ENCODE measurements around the gene FGF1.
"Not testable (repeated sequence)": the region's sequence is repeated elsewhere in the genome, so short reads cannot be mapped to it uniquely, and the experiment has no call there.

FGF1 gene

DNA sequence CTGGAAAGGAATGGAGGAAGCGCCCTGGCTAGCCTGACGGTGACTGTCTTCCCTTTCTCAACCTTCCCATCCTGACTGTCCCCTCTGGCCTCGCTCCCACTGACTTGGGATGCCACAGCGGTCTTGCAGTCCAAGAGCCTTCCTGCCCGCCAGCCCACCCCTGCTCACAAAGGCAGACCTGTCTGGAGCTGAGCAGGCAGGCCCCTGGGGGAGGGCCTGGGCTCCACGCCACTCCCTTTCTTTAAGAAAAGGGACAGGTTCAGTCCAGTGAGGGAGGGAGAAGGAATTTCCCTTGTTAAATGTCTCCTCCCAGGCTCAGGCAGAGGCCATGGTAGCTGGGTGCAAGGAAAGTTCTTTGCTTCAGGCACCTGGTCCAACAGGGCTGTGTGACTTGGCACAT lies 18.1 kb downstream of the FGF1 start:
- DNase-seq = no peak

DNA sequence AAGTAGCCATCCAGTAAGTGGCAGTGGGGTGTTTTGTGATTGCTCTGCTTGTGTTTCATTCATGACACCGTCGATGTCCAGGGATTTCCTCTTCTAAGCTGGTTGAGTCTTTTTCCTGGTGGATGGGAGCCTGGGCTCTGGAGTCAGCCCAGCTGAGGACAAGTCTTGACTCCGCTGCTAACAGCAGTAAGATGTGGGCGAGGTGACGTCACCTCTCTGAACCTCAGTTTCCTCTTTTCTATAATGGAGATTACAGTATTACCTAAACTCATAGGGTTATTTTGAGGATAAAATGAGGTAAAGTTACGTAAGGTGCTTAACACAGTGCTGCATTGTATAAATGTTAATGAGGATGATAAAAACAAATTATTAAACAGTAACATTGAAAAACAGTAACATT lies 21.3 kb downstream of the FGF1 start:
- no peak for DNase-seq

DNA sequence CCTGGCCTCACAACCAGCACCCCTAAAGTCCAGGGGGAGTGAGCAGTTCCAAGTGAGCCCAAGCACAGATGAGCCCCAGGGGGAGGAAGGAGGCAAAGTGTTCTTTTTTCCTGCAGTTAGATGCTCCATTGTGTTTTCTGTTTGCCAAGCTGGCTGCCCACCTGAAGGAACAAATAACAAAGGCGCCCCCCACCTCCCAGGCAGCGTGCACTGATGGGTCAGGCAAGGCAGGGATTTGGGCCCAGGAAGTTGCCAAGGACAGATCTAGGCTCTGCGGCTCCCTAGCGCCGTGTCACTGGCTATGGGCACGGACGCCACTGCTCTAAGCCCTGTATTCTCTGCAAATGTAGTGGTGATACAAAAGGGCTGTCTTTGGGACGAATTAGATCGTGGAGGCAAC lies 21.8 kb downstream of the FGF1 start:
- no peak for DNase-seq

DNA sequence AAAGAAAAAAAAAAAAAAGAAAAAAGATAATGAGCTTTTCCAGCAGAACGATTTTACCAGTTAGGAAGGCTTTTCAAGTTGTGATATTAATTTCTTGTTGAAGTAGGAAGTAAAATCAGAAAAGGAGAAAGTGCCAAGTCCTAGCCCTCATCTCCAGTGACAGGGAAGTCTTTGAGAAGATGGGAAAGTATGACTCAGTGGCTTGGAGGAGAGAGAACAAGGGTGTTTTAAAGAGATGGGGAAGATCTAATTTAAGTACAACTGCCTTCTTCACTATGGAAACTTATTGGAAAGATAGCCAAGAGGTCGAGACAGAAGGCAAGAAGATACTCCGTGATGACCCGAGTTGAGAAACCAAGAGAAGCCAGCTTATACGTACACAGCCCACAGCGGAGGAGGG lies 22.6 kb downstream of the FGF1 start:
- no peak for DNase-seq

DNA sequence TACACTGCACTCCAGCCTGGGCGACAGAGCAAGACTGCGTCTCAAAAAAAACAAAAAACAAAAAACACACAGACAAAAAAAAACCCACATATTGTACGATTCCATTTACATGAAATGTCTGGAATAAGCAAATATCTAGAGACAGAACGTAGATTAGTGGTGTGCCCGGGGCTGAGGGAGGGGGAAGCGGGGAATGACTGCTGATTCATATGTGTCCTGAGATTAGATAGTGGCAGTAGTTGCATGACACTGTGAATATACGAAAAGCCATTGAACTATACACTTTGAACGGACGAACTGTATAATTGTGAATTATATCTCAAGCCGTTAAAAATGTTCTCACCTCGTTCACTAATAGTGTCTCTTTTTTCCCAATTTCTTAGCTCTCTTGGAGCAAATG lies 23.9 kb downstream of the FGF1 start:
- no peak for DNase-seq

DNA sequence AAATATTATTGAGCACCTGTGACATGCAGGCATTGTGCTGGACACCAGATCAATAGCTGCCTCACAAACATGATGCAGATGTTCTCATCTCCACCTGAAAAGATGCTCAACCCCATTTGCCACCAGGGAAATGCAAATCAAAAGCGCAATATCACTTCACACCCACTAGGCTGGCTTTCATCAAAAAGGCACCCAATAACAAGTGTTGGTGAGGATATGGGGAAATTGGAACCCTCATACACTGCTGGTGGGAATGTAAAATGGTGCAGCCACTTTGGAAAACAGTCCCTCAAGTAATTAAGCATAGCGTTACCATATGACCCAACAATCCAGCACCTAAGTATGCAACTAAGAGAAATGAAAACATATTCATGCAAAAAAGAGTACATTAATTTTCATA lies 24.7 kb downstream of the FGF1 start:
- no peak for DNase-seq

DNA sequence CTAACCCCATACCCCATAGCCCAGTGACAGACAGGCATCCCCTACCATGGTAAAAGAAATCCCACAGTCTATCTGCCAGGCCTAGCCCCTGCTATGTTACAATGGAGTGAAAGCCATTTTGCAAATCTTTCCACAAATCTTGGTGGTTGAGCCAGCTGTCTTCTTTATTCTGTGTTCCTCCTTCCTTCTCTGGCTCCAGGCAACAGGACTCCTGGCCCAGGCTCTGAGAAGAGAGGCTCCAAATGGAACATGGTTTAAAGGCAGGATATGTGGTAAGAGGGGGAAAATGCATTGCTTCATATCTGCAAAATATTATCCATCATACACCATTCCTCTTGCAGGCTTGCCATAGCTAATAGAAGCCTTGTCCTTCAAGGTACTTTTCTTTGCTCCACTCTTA lies 25.2 kb downstream of the FGF1 start:
- DNase-seq = no peak

DNA sequence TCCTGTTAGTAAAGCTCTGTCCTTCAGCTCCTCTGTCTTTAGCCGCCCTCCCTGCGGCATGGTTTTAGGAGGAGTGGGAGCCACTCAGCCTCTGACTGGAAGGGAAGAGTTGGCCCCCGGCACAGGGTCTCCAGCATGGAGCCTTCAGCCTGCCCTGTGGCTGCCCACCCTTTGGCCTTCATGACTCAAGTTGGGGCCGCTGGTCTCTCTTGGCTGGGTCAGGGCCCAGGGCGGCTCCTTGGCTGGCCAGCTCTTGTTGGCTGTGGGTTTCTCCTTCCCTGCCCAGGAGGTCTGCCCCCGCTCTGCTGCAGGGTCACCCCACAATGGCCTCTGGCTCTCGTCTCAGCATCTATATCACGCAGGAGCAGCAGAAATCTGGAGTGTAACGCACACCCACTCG lies 25.7 kb downstream of the FGF1 start:
- no peak for DNase-seq

DNA sequence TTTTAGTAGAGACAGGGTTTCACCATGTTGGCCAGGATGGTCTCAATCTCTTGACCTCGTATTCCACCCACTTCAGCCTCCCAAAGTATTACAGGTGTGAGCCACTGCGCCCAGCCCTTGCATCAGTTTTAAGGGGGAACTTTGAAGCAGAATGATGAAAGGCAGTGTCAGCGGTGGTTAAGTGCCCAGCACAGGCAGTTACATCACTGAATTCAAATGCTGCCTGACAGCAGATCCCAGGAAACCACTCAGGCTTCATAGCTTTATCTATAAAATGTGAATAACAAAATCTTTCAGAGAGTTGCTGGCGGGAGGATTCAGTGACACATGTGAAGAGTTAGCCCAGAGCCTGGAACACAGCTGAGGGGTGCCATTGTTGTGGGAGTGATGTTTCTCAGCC lies 26.5 kb downstream of the FGF1 start:
- DNase-seq = no peak

DNA sequence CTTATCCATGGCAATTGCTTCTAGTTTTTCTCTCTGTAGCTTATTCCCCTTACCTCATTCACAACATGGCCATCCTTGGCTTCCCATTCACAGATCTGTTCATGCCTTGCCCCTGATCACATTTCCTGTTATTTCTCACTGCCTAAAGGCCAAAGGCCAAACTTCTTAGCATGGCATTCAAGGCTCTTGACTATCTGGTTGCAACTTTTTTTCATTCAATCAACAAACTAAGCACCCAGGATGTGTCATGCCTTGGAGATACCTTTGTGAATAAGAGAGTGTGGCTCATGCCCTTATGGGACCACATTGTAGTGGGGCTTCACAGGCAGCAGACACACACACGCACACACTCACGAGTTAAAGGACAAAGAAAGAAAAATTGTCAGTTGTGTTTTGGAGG lies 27.6 kb downstream of the FGF1 start:
- no peak for DNase-seq

DNA sequence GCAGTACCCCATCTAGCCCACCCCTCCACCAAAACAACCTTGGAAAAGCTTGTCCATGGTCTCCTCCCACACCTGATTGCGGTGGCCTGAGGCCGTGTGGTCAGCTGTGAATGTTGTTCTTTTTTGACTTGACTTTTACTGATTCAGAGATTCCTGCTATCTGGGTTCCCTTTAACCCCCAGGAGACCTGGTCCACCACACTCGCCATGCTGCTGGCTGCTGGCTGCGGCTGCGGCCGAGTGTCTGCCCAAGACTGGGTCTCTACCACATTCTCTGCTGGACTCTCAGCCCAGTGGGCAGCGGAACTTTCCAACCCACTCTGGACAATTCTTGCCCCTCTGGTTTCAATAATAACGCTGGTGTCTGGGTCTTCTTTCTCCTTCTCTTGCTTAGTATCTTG lies 28.4 kb downstream of the FGF1 start:
- DNase-seq = no peak

DNA sequence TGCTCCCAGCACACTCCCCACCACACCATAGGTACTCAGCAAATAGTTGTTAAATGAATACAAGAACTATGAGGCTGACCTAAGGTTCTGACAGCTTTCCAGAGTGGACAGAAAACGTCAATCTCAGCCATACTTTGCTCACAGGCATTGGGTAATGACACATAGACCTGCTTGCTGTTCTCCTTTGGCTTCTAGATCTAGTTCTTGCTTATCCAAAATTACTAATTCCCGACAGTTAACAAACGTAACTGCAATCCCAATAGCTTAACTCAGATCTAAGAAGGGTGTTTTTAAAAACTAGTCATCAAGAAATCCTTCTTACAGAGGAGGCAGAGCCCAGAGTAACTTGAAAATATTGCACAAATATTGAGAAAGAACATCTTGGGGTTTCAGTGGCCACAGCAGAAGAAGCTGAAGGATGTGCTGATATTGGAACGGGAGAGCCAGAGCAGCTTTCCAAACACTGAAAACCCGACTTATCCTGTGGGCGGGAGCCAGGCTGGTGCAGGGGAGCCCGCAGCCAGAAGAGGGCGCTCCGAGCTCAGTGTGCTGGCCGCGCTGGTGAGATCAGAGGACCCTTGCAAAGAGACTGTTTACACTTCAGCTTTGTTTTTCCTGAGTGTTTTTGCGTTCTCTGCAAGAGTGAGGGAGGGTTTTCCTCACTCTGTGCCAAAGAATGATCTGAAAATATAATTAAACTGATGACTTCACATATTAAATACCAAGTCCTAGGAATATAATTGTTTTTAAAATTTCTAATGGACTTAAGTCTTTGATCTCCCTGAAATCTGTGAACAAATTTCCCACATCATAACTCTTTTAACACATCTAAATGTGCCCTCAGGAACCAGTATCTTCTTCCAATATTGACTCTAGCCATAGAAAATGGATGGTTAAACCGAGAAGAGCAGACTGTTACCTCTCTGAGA lies 30.3 kb downstream of the FGF1 start:
- peak; percentile 45 for DNase-seq

DNA sequence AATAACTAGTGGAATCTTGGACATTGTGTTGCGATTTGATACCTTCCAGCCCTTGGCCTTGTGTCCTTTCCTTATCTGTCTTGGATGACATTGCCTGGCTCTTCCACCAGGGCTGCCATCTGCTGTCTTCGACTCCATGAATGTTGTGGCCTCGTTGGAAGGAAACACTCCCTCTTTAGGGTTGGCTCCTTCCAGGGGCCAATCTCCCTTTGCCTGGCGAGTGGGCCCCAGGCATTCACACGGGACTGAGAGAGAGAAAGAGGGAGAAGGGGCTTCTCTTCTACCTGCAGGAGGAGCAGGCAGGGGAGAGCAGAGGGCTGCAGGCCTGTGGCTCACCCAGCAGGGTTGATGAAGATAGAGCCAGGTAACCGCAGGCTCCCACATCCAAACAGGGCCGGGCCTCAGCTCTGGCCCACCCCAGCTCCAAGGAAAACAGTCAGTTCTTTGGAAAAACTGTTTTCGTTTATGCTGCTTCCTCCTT lies 31.3 kb downstream of the FGF1 start:
- no peak for DNase-seq

DNA sequence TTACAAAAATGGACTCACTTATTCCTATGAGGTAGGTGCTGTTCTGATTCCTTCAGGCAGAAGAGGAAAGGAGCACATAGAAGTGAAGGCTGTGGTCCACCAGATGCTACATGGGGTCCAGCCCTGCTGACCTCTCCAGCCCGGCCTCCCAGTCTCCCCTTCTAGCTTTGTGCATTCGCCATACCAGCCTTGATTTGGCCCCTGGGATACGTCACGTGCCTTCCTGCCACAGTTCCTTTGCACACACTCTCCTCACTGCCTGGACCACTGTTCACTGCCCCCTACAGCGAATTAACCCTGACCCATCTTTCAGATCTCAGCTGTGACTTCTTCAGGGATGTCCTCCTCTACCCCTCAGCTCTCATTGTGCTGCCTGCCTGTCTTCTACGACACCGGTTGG lies 32.6 kb downstream of the FGF1 start:
- DNase-seq = no peak

DNA sequence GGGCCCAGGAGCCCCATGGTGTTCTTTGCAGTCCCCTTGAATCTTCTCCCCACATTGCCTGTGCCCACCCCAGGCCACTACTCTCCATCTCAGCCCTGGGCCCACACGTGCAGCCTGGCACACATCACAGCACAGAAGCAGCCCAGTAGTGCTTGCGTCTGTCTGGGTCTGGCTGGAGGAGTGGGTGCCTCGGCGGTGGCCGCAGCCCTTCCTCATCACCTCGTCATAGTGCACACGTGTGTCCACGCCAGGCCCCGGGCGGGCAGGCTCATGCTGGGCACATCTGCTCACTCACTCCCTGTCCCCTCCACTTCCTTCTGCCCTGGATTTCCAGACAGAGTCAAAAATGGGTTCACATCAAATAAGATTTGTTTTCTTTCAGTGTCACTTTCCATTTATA lies 33.3 kb downstream of the FGF1 start:
- no peak for DNase-seq

DNA sequence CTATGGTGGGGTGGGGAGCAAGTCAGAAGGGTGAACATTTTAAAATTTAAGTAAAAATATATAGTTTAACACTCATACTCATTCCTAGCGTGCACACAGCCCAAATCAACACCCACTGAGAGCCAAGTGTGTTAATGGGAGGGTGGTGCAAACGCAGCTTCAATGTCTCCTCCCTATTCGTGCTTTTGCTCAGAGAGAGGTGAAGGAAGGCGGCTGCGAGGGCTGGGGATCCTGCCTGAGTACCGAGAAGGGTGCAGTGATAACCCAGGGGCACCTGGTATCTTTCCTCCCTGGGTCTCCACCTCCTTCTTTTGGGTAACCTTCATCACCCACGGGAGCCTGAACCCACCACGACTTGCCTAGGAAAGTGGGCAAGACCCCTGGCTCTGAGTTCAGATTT lies 35.0 kb downstream of the FGF1 start:
- no peak for DNase-seq

DNA sequence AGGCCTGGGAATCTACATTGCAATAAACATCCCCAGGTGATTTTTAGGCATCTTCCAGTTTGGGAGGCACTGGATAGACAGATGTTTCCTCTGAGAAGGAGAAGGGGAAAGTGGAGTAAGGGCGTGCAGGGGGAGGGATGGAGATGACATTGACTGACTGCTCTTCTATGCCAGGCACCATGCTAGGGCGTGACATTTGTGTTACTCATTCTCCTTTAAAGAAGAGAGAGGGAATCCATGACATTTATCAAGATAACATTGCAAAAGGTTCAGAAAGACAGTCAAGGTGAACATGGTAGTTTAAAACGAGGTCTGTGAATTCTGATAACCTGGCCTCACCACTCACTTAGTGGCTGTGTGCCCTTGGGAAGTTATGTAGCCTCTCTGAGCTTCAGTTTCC lies 35.8 kb downstream of the FGF1 start:
- DNase-seq = no peak

DNA sequence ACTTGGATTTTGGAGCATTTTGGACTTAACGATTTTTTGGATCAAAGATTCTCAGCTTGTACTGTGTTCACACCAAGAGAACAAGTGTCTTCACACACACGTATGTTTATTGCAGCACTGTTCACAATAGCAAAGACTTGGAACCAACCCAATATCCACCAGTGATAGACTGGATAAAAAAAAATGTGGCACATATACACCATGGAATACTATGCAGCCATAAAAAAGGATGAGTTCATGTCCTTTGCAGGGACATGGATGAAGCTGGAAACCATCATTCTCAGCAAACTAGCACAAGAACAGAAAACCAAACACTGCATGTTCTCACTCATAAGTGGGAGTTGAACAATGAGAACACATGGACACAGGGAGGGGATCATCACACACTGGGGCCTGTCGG lies 37.8 kb downstream of the FGF1 start:
- not testable (repeated sequence) for DNase-seq

DNA sequence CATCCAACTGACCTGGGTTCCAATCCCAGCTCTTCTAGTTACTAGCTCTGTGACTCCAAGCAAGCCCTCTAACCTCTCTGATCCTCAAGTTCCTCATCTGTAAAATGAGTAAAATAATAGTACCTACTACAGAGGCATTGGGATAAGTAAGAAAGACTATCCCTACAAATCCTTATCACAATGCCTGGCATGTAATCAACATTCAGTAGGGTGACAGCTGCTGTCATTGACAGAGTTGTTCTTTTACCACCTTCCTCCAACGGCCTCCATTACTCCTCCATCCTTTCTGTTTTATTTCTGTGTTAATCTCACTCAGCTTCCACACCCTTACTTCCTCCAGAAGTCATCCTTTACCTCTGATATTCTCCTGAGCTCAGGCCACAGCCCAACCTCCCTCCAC lies 40.4 kb downstream of the FGF1 start:
- DNase-seq = no peak

DNA sequence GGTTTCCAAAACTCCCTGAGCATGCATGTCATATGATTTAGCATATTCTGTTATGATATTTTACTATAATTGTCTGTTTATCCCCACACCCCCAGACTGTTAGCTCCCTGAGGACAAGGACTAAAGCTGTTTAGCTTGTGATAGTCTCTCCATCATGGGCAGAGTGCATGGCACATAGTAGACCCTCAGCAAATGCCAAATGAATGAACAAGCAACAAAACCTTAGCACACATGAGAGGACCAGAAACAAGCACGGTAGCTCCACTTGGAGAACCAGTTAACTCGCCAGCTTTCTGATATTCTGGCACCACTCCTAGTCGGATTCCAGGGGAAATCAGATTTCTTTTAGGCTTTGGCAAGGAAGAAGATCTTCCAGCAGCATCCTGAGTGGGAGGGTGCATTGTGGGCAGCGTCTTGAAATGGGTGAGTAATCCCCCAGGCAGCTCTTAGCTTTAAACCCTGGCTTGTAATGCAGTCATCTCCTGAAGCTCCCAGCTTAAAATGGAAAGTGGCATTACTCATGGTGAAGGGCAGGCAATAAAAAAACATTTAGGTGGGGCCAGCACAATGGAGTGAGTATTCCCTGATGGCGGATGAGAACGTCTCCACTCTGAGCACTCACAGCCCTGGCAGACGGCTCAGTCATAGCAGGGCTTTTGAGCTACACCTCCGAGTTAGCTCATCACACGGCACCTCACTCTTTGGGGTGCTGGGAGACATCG lies 41.1 kb downstream of the FGF1 start:
- no peak for DNase-seq

DNA sequence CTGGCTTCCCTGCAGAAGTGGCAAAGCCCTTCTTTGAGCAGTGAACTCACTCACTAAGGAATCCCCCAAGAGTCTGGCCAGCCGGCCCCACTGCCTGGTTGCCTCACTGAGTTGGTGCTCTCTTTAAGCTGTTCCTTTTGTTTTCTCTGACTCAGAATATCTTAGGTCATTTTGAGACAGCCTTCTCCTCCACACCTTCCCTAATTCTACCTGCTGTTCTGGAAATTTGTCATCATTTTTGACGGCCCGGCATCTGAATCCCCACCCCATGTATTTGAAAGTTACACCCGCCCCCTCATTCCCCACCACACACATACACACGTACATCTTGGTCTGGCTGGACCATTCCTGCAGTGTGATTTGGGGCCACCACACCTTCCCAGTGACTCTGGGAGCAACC lies 41.8 kb downstream of the FGF1 start:
- no peak for DNase-seq

DNA sequence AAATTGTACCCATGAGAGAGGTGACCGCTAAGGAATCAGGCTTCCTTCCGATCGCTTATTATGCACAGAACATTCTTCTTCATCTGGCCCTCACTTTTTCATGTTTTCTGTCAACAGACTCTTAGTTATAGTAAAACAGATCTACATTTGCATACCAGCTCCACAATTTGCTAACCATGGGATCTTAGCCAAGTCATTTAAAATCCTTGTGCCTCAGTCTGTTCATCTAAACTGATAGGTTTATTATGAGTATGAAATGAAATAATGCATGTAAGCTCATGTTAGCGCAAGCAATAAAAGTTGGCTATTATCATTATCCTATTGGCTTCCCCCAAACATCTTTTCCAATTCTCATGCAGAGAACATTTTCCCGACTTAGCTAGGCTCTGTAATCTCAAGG lies 42.3 kb downstream of the FGF1 start:
- DNase-seq = no peak

DNA sequence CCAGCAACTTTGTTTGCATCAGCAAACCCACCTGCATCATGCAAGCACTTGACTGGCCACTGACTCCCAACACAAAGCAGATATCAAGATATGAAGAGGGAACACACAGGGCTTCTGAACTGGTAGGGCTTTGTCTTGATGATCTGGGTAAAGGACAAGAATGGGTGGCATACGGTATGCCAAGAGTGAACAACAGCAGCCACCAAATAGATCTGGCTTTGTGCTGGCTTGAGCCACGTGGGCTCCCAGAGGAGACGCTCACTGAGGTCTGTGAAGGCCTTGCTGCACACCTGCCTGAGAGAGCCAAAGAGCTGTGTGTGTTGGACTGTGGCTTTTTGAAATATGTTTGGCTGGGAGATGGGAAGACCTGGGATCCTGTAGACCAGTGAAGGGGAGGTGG lies 43.5 kb downstream of the FGF1 start:
- DNase-seq = no peak

DNA sequence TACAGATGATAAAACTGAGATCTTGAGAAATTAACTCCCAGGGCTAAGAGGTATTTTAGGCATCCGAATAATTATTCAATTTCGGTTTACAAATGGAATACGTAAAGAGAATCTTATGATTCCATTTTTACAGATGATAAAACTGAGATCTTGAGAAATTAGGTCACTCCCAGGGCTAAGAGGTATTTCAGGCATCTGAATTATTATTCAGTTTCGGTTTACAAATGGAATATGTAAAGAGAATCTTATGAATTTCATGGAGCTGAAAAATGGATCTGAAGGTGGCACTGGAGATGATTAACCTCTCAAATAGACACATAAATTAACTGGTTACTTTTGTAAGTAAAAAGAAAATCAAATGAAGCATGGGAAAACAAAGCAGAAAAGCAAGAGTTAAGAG lies 44.2 kb downstream of the FGF1 start:
- DNase-seq = no peak

All from NCI-H1694 (cell line).